DLD1 (cell line): ENCODE results near the gene SAPCD1.

Experiments used
- in situ Hi-C: cut with HindIII; loops from 2 replicates; pipeline ENCODE4 v1.10.0; 2017; ENCODE audit warnings: low sequenced_read_pairs

Gene SAPCD1

DNA sequence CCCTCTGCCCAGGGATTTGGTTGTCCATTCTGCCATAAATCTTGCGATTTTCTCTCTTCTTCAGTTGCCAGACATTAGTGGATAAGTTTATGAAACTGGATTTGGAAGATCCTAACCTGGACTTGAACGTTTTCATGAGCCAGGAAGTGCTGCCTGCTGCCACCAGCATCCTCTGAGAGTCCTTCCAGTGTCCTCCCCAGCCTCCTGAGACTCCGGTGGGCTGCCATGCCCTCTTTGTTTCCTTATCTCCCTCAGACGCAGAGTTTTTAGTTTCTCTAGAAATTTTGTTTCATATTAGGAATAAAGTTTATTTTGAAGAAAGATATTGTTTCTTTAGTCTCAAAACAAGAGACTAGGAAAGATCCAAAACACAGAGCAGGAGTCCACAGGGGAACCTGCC is at the start of gene SAPCD1:
SAPCD1 (plus strand) TSS at position 301 of the 400 bp plus-strand sequence. CDS start 399 bp downstream, outside the sequence.
- in situ Hi-C loops, result no loop called here

DNA sequence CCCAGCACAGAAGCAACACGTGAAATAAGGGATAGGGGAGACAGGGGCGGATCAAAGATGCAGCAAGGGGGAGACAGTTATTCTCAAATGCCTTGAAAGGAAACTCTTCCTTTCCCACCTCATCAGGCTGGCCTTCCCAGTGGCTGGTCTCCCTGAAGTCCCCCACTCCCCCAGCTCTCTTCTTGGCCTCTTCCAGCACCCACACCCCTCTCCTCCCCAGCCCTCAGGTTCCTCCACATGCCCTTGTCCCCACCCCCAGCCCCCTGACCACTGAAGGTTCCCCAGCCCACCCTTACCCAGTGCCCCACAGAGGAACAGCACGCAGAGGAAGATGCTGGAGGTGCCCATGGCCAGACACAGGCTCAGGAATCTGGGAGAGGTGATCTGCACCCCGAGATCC is 49.0 kb upstream of the SAPCD1 start:
- in situ Hi-C loops, result no loop called here

DNA sequence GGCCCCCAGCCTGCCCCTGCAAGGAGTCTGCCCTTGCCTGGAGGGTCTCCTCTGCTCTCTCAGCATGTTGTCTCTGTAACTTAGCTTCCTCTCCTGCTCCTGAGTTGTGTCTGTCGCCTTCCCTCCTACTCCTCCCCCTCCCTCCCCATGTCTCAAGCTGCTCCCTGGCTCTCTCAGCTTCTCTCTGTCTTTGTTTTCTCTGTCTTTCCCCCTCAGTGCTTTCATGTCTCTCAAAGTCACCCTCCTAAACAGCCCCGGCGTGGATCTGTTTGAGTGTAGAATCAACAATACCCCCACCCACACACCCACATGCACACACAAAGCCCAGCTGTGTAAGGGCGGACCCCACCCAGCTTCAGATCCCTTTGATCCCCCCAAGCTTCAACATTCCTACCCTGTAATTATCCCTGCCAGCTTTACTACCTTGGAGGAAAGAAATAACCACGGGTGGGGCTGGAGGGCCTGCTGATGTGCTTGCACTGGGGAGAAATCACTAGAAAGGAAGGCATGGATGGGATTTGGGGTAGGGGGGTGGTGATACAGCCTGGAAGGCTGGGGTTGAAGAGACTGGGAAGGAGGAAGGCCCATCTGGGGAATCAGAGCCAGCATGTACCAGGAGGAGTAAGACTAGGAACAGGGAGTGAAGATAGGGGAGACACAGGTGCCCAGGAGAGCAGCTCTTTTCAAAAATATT is 48.3 kb upstream of the SAPCD1 start:
- in situ Hi-C loops, result no loop called here

DNA sequence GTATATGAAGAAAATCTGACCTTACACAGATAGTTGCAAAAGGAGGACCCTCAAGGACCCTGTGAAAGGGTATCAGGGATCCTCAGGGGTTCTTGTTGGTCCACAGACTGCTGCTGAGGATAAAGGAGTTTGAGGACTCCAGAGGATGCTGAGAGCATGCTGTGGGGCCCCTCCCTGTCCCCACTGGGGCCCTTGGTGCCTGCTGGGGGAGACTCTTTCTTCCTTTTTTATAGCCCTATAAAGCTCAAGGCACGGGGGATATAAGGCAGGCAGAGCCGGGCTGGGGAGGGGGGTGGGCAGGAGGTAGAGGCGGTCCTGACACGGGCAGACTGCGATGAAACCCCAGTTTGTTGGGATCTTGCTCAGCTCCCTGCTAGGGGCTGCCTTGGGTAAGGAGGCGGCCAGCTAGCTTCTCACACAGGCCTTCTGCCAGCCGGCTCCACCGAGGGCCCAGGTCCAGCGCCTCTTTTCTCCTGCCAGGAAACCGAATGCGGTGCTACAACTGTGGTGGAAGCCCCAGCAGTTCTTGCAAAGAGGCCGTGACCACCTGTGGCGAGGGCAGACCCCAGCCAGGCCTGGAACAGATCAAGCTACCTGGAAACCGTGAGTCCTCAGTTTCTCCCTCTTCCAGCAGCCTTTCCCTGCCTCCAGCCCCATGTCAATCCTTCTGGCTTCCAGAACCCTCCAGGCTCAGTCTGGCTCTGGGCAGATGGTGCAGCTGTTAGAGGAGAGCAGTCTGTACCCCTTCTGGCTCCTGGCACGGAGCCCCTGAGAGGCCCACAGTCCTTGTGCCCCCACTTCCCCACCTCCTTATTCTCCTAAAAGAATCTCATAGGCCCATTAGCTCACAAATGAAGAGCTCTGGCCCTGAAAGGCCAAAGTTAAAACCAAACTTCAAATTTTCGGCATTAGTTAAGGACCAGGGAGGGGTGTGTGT is 47.2 kb upstream of the SAPCD1 start, which contains the start of gene LY6G6D:
LY6G6D (plus strand) TSS at position 327 of the 937 bp plus-strand sequence; CDS start at position 335, 8 bp downstream.
- in situ Hi-C loops, result no loop called here

DNA sequence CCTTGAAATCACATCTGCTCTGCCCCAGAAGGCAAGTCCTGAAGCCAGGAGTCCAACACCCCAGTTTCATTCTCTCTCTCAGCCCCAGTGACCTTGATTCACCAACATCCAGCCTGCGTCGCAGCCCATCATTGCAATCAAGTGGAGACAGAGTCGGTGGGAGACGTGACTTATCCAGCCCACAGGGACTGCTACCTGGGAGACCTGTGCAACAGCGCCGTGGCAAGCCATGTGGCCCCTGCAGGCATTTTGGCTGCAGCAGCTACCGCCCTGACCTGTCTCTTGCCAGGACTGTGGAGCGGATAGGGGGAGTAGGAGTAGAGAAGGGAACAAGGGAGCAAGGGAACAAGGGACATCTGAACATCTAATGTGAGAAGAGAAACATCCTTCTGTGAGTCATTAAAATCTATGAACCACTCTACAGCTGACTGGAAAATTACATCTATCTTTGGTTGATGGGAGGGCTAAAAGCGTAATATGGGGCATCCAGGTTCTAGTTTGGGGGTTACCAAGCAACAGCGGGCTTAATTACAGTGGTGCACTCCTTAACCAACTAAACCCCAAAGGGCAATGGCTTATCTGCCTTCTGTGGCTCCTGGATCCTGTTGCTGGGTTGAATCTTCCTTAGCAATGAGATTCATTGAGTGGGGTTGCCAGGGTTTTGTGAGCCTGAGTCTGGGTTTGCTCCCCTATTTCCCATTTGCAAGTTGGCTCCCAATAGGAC is 44.8 kb upstream of the SAPCD1 start:
- in situ Hi-C loops, result no loop called here

DNA sequence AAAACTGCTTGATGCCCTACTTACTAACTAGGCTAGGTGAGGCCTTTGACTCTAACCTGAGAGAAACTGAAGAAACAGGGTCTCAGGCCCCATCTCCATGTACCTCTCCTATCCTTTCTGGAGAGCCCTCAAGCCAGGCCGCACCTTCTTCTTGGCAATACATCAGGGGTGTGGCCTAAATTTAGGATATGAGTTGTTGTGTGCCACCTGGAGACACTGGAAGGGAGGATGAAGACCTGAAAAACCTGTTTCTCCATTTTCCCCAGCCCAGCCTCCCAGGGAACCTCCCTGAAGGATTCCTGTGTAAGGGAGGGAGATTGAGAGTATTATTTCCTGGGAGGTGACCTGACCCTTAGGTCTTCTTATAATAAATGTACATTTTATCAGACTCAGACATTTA is 44.2 kb upstream of the SAPCD1 start:
- in situ Hi-C loops, result no loop called here

DNA sequence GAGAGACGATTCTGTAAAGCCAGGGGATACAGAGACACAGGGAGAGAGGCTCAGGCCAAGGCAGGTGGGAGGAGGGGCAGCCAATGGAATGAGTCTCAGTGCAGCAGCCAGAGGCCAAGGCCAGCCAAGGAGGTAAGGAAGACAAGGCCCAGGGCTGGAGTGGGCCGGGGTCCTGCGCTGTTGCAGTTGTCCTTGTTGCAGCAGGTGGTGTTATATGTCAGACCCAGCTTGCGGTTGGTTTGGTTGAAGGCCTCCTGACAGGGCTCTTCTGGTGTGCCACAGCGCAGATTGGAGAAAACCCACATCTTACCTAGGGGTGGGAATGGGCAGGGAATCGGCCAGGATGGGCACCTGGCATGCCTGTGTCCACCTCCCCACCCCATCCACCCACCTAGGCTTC is 43.5 kb upstream of the SAPCD1 start:
- in situ Hi-C loops, result no loop called here

DNA sequence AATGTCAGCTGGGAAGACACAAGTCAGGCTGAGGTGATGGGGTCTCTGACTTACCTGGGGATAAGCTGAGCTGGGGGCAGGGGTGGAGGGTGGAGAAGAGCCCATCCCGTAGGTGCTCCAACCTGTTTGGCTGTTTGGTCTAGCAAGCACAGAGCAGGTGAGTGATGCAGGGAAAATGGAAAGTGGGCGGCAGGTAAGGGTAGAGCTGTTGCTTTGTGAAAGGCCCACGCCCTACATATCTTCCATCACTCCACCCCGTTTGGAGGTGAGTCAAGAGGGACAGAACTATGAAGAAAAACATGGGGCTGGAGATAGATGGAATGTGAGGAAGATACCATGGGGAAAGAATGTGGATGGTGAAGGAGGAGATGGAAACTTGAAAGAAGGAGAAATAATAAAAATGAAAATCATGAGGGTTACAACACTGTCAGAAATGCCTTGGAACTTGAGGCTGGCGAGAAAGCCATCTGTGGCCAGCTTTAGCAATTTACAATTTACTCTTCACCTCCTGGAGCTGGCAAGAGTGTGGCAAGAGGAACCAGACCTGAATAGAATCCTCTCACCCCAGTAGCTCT is 42.2 kb upstream of the SAPCD1 start:
- in situ Hi-C loops, result no loop called here

DNA sequence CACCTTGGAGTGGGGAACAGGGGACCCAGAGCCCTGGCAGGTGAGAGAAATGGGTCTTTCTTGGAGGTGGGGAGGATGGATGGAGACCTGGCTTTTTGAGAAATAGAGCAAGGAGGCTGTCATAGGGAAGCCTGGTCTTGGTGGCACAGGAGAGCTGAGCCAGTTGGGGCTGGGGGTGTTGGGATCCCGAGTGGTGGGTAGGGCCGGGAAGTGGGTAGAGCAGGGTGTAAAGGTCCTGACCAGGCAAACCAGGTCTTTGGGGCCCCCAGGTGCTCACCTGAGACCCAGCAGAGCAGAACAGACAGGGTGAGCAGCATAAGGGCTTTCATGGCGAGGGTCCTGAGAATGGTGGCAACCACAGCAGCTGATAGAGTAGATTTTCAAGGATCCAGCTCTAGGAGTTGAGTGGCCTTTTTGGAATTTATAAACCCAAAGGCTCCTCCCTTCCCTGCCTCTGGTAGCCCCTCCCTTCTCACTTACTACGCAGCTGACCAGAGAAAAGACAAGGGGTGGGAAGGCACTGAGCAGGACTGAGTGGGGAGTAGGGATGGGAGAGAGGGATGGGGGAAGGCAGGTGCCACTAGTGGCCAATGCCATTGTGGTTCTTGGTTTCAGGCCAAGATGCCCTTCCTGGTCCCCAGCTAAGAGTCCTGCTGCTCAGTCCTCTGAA is 41.0 kb upstream of the SAPCD1 start, which contains the start of gene LY6G6C:
LY6G6C (minus strand) TSS at position 396 of the 670 bp plus-strand sequence; CDS start at position 329, 67 bp downstream.
- in situ Hi-C loops, result no loop called here

DNA sequence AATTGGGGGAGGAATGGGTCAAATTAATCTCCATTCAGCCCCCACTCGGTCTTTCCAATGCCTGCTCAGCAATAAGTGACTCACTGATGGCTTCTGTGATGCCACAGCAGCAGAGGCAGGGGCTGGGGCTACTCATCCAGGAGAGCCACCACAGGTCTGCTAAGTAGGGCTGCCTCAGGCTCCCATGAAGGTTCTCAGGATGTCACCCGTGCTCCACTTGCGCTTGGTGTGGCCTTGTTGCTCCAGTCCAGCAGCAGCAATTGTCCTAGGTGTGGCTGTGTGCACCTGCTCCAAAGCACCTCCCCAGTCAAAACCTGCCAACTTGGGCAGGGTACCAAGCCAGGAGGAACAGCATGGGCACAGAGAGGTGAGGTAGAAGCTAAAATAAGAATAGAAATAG is 40.3 kb upstream of the SAPCD1 start:
- in situ Hi-C loops, result no loop called here

DNA sequence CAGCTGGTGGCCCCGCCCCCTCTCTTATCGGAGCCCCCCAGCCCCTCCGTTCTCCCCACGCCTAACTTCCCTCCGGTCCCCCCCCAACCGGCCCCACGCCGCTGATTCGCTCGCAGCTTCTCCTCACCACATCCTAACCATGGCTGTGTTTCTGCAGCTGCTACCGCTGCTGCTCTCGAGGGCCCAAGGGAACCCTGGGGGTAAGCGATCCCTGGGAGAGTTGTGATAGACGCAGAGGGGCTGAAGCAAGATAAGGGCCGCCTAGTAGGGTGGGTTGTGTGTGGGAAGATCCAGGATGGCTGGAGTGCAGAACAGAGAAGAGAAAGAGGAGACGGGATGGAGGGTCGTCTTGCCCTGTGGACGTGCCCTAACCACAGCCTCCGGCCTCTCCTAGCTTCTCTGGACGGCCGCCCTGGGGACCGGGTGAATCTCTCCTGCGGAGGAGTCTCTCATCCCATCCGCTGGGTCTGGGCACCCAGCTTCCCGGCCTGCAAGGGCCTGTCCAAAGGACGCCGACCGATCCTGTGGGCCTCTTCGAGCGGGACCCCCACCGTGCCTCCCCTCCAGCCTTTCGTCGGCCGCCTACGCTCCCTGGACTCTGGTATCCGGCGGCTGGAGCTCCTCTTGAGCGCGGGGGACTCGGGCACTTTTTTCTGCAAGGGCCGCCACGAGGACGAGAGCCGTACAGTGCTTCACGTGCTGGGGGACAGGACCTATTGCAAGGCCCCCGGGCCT is 39.0 kb upstream of the SAPCD1 start, which contains the start of gene MPIG6B:
MPIG6B (plus strand) TSS at position 129 of the 735 bp plus-strand sequence; CDS start at position 140, 11 bp downstream.
- in situ Hi-C loops, result no loop called here

DNA sequence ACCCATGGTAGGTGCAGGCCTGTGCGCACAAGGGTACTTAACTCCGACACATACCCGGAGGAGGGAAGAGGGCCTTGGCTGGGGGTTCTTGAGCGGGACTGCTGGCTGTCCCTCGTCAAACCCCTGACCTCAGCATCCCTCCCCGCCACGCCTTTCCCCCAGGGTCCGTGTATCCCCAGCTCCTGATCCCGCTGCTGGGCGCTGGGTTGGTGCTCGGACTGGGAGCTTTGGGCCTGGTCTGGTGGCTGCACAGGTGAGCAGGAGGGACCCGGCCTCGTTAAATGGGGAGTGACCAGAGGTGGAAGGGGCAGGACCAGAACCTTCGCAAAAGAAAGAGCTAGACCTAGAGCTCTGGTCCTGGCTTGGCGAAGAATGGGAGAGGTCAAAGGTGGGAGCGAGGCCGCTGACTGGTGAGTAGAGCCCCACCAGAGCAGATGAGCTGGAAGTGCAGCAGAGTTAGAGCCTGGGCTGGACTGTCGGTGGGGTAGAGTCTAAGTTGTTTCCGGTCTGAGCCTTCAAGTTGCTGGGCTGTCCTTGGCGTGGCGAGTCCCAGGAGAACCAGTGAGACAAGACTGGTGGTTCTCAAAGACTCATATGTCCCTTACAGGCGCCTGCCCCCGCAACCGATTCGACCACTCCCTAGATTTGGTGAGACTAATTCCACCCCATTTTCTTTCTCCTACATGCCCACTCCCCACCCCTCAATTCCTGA is 38.3 kb upstream of the SAPCD1 start:
- in situ Hi-C loops, result no loop called here

DNA sequence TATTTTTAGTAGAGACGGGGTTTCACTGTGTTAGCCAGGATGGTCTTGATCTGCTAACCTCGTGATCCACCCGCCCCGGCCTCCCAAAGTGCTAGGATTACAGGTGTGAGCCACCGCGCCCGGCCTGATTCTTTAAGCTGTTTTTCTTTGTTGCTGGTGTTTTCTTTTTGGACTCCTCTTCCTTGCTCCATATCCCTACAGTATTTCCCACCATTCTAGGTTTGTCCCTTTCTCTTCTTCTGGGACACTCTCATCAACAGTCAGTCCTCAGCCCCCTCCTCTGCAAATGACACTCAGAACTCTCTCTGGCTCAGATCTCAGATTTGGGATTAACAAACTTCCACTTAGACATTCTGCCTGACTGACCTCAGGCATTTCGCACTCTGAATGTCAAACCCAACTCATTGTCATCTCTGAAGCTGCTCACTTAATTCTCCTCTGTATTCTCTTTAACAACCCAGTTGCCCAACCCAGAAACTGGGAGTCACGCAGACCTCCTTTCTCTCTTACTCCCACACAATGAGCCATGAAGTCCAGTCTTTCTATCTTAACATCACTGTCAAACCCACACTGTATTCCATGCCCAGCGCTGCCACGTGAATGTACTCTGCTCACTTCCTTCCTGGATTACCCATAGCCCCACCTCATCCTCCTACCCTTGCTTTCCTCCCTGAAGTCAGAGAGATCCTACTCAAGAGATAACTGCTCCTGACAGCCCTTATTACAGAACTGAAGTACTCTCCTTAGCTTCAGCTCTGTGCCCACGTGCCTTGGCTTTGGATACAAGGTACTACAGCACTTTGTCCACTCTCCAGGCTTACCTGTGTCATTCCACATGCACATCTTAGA is 36.7 kb upstream of the SAPCD1 start:
- in situ Hi-C loops, result no loop called here

DNA sequence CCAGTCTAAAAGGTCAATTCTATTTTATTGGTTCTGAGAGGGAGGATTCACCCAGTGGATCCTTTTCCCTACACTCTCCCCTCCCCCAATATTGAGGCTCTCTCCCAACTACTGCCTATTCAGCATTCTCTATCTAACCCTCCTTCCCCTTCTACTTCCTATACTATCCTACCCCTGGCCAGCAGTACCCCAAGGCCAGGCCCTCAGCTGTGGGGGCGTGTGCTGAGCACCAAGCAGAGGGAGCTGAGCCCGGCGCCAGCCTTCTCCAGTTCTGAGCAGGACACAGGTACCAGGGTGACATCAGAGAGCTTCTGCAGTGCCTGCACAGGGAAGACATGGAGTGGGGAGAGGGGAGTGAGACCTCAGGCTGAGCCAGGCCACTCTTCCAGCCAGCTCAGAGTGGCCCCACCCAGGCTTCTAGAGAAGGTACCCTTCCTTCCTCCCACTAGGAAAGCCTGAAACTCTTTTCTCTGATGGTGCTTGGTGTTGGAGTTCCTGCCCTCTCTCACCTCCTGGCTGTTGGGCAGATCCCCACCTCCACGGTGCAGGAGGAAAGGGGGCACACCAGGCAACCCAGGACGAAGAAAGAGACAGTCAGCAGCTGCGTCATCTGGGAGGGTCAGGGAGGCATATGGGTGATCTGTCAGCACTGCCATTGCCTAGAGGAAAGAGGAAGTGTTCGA is 35.3 kb upstream of the SAPCD1 start:
- in situ Hi-C loops, result no loop called here

DNA sequence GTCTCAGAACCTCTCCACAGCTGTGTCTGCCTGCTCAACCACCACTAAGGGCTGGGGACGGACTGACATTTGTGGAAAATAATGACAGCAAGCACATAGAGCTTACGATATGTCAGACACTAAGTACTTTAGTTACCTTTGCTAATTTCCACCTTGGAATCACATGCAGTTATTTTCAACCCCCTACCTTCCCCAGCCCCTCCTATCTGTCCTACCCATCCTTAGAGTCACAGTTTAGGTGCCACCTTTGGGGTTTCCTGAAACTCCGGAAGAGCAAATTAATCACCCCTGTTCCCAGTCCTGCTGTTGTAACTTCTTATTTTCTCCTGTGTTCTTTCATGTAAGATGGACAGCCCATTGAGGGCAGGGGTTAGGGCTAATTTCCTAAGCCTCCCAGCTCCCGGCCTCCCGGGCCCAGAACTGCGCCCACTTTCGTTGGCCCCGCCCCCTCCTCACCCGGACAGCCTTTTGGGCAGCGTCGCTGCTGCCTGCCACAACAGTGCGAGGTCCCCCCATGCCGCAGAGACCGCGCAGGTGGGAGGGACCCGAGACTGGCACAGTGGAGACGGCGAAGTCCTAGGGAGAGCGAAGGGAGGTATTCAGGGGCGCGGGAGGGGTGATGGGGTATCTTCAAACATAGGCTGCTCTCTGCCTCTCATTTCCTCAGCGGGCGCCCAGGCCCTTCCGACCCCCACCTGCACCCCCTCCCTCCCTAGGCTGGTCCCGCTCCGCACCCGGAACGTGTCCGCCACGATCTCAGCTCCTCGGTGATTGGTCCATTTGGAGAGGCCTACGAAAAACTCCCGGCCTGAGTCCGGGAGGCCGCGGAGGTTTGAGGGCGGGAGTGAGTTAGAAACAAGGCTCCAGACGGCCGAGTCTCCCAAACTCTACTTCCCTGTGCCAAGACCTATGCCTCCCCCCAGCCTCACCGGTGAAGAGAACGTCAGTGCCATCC is 34.5 kb upstream of the SAPCD1 start:
- in situ Hi-C loops, result no loop called here
